Activated CD4-positive, alpha-beta T cell treated with anti-CD3 and anti-CD28 coated beads, Interleukin-10, Interleukin-2, amounts not matched to agents 100 ng/mL and 50 ng/mL, durations not matched to agents 16 hours and 8 hours (primary cell): ENCODE measurements around the gene ADGRD2.
A peak's percentile ranks its signal among the peaks of the same experiment; 100 is the strongest.
"Not testable (repeated sequence)": the region's sequence is repeated elsewhere in the genome, so short reads cannot be mapped to it uniquely, and the experiment has no call there.

Experiments used
- DNase-seq: peaks from one replicate; pipeline ENCODE4 v3.0.0-alpha.2; 2020

ADGRD2 gene, protein sequence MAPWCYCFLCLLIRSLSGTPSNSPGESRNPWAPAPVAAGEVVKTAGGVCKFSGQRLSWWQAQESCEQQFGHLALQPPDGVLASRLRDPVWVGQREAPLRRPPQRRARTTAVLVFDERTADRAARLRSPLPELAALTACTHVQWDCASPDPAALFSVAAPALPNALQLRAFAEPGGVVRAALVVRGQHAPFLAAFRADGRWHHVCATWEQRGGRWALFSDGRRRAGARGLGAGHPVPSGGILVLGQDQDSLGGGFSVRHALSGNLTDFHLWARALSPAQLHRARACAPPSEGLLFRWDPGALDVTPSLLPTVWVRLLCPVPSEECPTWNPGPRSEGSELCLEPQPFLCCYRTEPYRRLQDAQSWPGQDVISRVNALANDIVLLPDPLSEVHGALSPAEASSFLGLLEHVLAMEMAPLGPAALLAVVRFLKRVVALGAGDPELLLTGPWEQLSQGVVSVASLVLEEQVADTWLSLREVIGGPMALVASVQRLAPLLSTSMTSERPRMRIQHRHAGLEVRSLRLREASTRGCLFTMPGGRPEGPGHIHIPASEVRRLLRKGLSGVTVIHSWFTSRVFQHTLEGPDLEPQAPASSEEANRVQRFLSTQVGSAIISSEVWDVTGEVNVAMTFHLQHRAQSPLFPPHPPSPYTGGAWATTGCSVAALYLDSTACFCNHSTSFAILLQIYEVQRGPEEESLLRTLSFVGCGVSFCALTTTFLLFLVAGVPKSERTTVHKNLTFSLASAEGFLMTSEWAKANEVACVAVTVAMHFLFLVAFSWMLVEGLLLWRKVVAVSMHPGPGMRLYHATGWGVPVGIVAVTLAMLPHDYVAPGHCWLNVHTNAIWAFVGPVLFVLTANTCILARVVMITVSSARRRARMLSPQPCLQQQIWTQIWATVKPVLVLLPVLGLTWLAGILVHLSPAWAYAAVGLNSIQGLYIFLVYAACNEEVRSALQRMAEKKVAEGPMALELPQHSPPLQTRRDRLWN

DNA sequence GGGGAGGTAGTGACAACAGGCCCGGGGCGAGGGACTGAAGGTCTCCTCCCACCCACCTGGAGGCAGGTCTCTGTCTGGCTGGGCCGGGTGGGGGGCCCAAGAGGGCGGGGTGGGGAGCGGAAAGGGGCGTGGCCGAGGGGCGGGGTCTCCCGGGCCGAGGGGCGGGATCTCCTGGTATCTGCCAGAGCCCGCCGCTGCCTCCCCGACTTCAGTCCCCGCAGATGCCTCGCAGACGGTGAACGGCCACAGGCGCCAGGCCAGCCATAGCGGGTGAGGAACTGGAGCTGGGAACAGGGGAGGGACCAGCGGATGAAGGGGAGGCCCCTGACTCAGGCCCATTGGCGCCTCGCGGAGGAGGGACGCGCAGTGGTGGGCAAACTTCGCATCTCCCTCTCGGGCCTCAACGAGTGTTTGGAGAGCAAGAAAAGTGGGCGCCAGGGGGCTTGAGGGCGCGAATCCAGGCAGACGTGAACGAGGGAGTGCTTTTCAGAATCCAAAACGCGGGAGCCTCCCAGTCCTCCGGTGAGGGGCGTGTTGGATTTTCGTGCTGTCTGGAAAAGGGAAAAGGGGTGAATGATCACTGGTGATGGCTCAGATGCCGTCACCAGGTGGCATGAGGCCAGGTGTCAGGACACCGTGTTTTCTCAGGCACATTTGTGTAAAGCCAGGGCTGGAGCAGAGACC lies at the start of gene ADGRD2:
ADGRD2 (plus strand) TSS at position 211 of the 684 bp plus-strand sequence. CDS start 1,216 bp downstream, outside the sequence.
- DNase-seq: no peak

DNA sequence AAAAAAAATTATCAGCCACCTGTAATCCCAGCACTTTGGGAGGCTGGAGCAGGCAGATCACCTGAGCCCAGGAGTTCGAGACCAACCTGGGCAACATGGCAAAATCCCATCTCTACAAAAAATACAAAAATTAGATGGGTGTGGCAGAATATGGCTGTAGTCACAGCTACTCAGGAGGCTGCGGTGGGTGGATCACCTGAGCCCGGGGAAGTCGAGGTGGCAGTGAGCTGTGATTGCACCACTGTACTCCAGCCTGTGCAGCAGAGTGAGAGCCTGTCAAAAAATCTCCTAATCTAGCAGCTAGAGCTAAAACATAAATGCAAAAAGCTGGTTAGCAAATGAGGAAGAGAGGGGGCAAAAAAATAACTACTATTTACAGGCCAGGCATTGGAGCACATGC lies 47.0 kb upstream of the ADGRD2 start:
- no peak for DNase-seq

DNA sequence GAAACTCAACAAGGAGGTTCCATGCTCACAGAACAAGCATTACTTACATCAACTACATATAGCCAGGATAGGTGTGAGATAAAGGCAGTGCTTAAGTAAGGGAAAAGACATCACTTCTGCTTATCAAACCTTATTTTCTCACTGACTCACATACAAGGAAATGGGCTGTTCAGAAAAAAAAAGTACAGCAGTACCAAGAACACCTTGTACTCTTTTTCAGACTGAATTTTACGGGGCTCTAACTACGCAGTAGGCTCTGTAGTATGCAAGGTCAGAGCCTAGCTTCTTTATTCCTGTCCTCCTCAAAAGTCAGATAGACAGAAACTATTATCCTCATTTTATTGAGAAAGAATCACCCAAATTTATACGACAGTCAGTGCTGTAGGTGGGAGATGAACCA lies 40.8 kb upstream of the ADGRD2 start:
- no peak for DNase-seq

DNA sequence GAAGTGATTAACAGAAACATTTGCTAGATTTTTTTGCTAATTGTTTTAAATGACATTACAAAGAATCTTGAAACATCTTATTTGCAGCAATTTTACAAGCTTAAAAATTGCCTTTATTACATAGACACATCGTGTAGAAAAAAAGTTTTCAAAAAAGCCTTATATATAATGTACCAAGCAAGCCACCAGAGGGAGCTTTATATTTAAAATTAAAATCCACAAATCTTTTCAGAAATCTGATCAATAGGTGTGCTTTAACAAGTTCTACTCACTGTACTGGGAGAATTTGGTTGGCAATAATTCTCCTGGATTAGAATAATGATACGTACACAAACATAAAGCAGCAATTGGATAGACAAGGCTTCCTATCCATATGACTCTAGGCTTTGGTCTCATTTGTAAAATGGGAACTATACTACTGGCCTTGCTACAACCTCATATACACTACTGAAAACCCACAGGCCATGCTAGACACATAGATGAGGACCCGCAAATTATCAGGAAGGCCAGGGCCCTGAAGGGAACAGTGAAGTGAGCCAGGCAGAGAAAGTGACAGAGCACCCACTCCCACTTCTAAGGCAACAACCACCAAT lies 39.8 kb upstream of the ADGRD2 start:
- DNase-seq: no peak

DNA sequence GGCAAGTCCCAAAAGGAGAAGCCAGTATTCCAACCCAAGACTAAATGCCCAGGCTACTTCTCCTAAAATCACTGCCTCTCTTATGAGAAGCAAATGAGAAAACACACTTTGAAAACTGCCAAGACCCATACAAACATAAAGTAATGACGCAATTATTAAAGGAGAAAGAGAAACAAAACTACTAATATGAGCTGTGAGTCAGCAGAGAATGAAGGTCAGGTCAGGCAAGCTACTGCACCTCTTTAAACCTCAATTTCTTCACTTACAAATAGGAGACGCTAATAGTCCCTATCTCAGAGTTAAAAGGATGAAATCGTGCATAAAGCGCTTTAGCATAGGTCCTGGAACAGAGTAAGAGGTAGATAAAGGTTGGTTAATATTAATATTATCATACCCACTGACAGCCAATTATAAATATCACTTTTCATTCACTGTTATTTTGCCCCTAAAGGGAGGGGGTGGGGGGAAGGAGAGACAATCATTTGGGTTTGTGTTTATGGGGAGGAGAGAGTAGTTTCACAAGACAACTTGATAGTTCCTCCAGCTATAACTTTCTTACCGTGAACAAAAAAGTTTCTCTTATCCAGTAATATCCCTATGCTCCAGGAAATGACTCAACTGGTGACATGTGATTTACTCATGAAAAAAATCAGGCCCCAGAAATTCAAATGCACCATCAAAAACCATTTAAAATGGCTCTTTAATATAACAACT lies 38.6 kb upstream of the ADGRD2 start:
- DNase-seq: no peak

DNA sequence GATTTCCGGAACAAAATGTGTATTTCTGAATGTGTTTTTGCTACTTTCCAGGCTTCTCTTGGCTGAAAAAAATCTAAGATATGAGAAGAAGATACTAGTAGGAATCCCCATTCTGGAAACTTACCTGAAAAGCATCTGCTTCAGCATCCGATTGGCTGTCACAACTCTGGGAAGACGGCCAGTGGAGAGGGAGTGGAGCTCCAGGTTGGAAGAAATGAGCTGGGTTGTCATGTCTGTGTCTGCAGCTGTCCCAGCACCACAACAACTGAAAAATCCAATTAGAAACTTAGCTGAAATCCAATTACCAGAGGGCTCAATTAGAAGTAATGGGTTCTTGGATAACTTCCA lies 38.0 kb upstream of the ADGRD2 start:
- DNase-seq: no peak

DNA sequence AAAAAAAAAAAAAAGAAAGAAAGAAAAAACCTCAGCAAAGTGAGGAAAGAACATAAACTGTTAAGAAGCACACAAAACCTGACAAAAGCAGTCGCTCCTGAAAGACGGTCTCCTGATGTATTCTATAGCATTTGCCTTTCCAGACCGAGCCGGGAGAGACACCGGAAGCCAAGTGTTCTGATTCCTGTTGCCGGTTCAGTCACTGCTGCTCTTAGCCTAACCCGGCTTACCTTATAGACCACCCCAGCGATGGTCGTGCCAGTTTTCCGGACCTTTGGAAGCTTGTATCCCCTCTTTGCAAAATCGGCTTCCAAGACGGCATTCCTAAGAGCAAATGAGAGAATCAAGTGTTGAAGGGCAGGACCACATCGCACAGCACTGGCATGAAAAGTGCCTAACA lies 35.6 kb upstream of the ADGRD2 start:
- no peak for DNase-seq

DNA sequence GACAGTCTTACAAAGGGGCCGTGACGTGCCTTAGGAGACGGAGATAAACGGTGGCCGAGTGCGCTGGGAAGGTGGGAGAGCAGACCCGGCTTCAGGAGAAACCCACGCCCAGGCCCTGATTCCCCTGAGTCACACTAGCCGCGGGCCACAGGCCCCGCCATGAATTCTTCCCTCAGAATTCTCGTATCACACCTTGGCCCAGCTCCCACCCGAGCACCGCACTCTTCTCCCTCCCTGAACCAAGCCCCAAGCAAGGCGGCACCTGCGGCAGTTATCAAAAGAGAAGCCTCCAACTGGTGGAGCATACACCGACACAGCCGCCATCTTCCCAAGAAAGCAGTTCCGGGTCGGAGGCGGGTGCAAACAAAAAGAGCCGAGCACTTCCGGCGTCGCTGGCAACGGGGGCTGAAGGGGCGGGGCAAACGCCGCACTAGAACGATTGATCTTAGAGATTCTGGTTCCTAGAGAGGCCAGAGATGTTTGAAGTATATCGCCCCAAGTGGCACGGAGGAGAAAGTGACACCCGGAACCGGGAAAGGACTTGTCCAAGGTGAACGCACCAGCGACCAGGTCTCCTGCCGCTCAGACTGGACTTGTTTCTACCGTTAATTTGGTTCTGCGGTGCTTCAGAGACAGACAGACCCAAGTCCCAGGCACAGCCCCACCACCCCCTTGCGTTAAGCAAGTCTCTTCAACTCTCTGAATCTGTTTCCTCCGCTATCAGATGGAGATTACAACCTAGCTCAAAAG lies 35.0 kb upstream of the ADGRD2 start, which contains the start of gene PSMB7:
PSMB7 (minus strand) TSS at position 341 of the 750 bp plus-strand sequence; CDS start at position 324, 17 bp downstream.
- peak; percentile 97 for DNase-seq

DNA sequence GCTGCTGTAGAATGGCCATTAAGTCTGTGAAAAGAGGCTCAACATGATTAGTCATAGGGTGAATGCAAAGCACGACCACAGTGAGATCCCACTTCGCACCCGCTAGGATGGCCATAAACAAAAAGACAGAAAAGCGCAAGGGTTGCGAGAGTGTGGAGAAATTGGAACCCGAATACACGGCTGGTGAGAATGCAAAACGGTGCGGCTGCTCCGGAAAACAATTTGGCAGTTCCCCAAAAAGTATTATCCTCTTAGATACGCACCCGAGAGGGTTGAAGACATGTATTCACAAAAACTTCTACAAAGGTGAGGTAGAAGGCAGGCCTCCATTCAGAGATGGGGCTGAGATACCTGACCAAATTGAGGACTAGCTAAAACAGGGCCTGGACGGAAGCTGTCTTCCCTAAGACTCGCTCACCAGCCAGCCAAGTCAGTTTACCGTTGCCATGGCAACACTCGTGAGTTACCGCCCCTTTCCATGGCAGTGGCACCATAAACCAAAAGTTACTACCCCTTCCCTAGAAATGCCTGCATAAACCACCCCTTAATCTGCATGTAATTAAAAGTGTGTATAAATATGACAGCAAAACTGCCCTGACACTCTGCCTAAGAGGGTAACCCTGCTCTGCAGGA lies 34.3 kb upstream of the ADGRD2 start:
- DNase-seq: no peak

DNA sequence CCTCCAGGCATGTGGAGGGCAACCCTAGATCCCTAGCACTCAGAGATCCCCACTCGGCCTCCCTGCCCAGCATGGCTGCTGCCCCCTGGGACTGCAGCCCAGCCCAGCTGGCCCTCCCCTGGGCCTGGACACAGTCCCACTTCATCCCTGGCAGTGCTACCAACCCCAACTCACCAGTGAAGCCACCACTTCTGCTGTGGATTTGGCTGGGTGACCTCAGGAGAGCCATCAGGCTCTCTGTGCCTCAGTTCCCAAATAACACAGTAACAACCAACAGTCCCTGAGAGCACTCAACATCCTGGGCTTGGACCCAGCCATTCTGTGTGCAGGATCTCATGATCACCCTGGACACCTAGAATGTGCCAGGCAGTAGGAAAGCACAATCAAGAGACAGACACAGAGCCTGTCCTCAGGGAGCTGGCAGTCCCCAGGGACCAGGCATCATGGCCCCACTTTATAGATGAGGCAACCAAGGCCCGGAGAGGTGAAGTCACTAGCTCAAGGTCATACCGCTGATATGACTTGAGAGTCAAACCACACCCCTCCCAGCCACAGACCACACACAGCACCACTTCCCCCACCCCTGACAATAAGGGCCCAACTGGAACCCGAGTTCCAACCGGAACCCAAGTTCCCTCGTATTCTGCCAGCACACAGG lies 30.3 kb upstream of the ADGRD2 start:
- DNase-seq: peak; percentile 27

DNA sequence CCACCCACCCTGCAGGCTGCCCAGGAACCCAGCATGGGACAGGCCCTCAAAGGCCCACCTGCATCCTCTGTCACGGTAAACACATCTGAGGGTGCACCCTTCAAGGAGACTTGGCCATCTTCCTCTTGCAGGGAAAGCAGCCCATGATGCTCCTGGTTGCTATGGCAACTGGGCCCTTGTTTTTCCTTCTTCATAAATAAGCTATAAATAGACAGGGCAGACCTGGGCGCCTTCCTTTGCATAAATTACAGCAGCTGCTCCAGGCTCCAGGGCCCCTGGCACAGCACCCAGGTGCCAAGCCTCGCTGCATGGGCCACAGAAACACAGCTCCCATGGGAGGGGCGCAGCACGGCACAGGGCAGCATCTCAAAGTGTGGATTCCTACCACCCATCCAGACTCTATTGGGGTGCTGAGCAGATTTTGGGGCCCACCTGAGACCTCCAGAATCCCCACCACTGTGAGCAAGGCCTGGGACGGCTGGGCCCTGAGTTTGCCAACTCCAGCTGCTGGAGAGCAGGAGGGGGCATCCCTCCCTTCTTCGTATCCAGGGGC lies 29.2 kb upstream of the ADGRD2 start:
- DNase-seq: no peak

DNA sequence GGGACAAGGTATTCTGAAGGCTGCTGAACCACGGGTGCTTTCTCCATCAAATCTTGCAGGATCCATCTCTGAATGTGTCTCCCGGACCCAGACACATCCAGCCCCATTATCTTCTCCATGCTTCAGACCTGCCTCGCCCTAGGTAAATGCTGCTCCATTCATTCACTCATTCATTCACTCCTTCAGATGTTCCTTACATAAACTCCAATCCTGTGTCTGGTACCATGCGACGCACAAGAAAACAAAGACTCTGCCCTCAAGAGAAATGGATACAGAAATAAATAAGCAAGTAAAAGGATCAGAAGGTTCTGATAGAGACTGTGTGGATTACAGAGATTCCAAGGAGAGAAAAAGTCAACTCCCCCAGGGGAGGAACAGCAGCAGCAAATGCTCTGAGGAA lies 27.1 kb upstream of the ADGRD2 start:
- DNase-seq: no peak

DNA sequence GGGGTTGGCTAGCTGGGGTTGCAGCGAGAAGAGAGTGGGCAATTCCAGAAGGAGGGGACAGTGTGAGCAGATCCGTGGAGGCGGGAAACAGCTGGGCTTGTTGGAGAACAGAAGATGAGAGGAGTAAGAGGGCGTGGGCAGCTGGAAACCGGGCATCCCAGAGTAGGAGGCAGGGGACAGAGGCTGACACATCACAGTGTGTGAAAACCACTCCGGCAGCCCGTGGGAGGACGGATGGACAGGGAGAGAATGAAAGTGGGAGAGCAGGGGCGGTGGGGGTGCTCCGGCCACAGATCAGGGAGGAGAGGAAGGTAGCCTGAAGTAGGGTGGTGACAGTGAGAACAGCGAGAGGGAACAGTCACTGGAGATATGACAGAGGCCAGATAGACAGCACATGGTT lies 26.7 kb upstream of the ADGRD2 start:
- no peak for DNase-seq

DNA sequence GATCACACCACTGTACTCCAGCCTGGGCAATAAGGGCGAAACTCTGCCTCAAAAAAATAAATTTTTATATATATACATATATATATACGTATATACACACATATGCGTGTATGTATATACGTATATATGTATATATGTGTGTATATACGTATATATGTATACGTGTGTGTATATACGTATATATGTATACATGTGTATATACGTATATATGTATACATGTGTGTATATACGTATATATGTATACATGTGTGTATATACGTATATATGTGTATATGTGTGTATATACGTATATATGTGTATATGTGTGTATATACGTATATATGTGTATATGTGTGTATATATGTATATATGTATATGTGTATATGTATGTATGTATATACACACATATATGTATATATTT lies 24.5 kb upstream of the ADGRD2 start:
- DNase-seq: not testable (repeated sequence)

DNA sequence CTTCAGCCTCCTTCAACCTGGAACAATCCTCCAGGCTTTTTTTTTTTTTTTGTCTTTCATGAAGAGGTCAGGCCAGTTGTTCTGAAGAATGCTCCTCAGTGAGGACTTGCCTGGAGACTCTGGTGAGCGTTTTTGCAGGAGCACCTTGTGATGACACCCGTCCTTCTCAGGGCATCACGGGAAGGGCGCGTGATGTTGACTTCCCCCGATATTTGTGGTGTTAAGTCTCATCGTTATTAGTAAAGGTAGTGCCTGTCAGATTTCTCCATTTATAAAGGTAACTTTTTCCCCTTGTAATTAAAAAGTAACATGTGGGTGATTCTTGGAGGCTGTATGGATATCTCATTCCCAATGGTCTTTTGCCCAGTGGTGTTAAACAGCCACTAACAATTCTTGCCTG lies 23.9 kb upstream of the ADGRD2 start:
- DNase-seq: no peak

DNA sequence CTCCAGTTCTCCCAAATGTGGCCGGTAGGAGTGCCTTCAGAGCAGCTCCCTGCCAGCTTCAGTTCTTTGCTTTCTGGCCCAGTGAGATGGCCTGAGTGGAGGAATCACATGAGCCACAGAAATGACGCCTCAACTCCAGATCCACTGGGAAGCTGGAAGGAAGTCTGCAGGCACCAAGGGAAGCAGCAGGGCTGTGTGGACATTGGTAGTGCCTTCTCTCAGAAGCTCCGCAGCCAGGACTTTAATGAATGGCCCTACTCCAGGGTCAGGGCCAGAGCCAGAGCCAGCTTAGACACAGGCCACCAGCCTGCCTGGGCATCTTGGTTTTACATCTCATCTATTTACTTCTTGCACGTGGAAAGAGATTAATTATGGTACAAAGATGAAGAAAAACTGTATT lies 23.0 kb upstream of the ADGRD2 start:
- no peak for DNase-seq

DNA sequence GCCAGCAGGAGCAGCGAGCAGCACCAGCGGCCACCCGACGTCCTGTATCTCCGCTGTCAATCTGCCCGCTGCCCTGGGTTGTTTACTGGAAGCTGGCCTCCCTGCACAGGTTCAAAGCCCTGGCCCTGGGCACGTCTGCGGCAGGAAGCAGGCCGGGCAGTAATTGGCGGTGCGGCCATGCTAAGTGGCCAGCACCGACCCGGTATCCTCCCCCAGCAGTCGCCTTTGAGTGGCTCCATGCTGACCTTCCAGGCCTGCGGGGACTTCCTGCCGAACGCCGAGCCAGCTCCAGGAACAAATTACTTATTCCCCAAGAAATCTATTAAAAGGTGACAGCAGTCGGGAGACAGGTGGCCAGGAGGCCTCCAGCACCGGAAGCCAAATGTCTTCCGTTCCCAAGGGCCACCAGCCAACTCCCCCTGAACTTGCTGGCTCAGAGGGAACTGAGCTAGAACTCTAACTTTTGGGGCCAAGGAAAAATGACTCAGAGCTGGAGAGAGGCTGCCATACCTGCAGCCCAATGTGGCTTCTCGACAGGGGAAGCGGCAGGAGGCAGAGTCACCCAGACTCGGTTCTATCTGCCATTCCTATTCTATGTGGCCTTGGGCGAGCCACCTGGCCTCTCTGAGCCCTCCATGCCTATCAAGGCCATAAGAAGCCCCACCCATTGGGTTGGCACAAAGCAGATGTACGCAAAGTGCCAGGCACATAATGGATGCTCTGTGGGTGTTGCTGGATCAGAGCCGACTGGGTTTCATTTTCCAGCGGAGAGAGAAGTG lies 21.3 kb upstream of the ADGRD2 start:
- no peak for DNase-seq

DNA sequence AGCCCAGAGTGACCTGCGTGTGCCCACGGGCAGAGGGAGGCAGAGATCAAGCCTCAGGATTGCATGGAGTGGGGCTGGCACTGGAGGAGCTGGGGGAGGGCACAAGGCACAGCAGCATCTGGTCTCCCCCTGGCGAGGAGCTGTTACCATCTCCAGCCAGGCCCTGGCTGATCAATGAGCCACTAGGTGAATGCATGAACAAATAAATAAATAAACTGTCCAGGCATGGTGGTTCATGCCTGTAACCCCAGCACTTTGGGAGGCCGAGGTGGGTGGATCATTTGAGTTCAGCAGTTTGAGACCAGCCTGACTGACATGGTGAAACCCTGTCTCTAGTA lies 20.8 kb upstream of the ADGRD2 start:
- DNase-seq: no peak

DNA sequence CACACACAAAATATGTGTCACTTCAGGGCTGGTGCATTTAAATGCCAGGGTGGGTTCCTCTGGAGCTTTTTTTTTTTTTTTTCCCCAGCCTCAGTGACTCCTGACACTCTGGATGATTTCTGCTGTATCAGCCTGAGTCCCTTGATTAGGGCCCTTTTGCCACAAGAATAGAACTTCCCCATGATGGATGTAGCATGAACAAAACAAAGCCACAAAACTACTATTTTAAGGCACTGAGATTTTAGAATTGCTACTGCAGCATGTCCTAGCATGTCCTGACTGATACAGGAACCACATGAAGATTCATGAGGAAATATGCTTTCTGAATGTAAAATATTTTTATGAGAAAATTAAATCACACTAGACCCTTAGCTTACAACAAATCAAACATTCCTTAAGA lies 13.9 kb upstream of the ADGRD2 start:
- DNase-seq: no peak
